Bronchial epithelial cell (primary cell): Measurements from ENCODE around the gene LRRC3. TPM values are rescaled to one million over a fixed set of nuclear protein-coding genes. Genes with fewer than 3 reads are reported as not detected.

Experiments
- DNase-seq: peaks from one replicate; pipeline ENCODE4 v3.0.0-alpha.2; 2010; ENCODE audit warnings: low read depth
- FAIRE-seq: peaks from 2 replicates; lab custom pipeline; 2011; peaks lifted over from hg19 to GRCh38; lab: Jason Lieb, UNC
- H3K27me3 ChIP-seq: 2 replicates; pipeline ENCODE4 v1.5.1; 2011; ENCODE audit warnings: low read length; ENCODE audit not compliant: control insufficient read depth, insufficient read depth
- H3K36me3 ChIP-seq: 2 replicates; pipeline ENCODE4 v1.5.1; 2011; ENCODE audit warnings: low read length; ENCODE audit not compliant: control insufficient read depth, insufficient read depth
- H3K4me3 ChIP-seq: 2 replicates; pipeline ENCODE4 v1.5.1; 2011; ENCODE audit warnings: mild to moderate bottlenecking, low read depth, low read length, control low read depth
- total RNA-seq: library from RNA; depleted of rRNA; stranded (reverse); fragments of >200 nt; gene quantifications from 2 replicates; pipeline ENCODE4 v1.2.1, GENCODE V29; 2014
- TF ChIP-seq, protein P1 (sequence below): IDR thresholded peaks from 2 replicates; pipeline ENCODE4 v1.5.1; 2011; ENCODE audit warnings: mild to moderate bottlenecking, moderate library complexity, low read length, control low read depth, inconsistent platforms; ENCODE audit not compliant: insufficient read depth, severe bottlenecking

The LRRC3 gene
- total RNA-seq, 1 donor from 2014 or later: under 0.01 TPM

DNA sequence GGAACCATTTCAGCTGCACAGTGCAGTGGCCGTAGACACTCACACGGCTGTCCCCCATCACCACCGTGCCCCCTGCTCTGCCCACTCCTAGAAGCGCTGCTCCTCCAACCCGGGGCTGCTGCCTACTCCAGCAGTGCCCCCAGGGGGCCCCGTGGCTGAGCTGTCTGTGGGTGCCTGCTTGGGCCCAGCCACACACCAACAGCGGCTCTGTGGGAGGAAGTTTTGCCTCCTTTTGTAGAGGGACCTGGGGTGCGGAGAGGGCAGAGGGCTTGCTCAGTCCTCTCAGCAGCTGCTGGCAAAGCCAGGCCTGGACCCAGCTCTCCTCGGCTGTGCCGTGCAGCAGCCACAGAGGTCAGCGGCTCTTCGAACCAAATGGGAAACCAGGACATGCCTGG, 11.4 kb upstream of the LRRC3 start:
- H3K27me3 ChIP-seq: no peaks in the 10 kb centered on the region
- no peak for DNase-seq
- TF ChIP-seq, protein P1, sequence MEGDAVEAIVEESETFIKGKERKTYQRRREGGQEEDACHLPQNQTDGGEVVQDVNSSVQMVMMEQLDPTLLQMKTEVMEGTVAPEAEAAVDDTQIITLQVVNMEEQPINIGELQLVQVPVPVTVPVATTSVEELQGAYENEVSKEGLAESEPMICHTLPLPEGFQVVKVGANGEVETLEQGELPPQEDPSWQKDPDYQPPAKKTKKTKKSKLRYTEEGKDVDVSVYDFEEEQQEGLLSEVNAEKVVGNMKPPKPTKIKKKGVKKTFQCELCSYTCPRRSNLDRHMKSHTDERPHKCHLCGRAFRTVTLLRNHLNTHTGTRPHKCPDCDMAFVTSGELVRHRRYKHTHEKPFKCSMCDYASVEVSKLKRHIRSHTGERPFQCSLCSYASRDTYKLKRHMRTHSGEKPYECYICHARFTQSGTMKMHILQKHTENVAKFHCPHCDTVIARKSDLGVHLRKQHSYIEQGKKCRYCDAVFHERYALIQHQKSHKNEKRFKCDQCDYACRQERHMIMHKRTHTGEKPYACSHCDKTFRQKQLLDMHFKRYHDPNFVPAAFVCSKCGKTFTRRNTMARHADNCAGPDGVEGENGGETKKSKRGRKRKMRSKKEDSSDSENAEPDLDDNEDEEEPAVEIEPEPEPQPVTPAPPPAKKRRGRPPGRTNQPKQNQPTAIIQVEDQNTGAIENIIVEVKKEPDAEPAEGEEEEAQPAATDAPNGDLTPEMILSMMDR: no peak
- no peak for FAIRE-seq
- no peak overlapping the region for H3K4me3 ChIP-seq
- no peaks in the 10 kb centered on the region for H3K36me3 ChIP-seq

DNA sequence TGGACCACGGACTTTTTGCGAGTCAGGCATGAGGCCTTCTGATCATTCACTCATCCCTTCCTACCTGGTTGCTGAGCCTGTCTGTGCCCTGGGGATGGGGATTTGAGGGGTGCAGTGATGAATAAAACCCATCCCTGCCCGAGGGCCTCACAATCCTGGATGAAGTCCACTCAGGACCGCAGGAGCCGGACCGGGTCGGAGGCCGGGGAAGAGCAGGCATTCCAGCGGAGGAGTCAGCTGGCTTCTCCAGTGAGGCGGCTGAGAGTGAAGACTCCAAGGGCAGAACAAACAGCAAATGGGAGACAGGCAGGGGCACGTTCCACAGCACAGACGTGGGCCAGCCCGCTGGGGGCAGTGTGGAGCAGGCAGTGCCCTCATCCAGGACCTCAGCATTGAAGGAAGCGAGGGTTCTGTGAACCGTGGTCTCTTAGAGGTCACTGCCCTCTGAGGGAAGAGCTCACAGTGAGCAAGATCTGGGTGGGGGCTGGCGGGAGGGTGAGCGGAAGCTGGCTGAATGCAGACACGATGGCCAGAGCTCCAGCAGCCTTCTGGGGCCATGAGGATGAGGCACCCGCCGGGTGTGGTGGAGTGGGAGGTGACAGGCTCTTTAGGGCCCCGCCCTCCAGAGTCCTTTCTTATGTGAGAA, 10.9 kb upstream of the LRRC3 start:
- H3K36me3 ChIP-seq: no peaks in the 10 kb centered on the region
- no peaks in the 10 kb centered on the region for H3K27me3 ChIP-seq
- no peak for DNase-seq
- no peak overlapping the region for H3K4me3 ChIP-seq
- no peak for FAIRE-seq
- TF ChIP-seq, protein P1: no peak

DNA sequence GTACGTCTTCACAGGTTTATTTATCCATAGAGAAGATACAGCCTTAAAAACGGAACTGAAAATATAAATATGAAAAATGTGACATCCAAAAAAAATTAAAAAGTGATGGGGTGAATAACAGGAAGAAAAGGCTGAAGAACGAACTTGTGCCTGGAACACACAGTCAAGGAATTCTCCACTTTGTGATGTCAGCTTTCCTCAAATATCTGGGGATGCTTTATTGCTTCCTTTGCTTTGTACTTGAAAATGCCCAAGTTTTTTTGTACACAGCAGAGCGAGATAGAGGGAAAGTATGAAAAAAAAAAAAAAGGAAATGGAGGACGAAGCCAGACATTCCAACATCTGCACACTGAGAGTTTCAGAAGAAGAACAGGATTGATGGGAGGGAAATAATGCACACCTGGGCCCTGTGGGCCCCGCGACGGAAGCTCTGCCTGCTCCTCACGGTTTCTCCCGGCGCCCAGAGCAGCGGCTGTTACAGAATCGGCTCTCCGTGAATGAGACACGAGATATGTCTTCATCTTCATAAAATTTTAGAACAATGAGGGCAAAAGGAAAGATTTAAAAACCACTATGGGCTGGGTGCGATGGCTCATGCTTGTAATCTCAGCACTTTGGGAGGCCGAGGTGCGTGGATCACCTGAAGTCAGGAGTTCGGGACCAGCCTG, 10.0 kb upstream of the LRRC3 start:
- Histone ChIP-seq H3K4me3 (no peak overlapping the region), H3K27me3 (no peaks in the 10 kb centered on the region), H3K36me3 (no peaks in the 10 kb centered on the region)
- no peak for FAIRE-seq
- DNase-seq: no peak
- TF ChIP-seq, protein P1: no peak

DNA sequence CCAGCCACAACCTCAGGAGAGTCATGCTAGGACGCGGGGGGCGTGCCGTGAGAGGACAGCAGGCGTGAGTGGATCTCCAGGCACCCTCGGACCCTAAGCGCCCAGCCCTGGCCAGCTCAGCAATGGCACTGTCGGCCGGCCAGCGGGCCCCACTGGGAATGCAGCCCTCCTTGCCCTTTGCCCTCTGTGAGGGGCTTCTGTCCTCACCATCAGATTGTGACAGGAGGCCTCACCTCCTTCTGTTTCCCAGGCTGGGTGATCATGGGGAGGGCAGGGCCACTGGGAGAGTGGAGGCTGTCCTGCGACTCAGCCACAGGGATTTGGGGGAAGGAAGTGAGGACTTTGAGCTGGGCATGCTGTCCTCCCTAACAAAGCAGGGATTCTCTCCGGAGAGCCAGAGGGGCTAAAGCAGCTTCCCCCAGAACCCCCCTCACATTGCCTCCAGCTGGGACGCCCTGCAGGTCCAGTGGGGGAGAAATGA, 6.6 kb upstream of the LRRC3 start:
- TF ChIP-seq, protein P1: no peak
- Histone ChIP-seq H3K27me3 (no peaks in the 10 kb centered on the region), H3K4me3 (no peak overlapping the region), H3K36me3 (no peaks in the 10 kb centered on the region)
- FAIRE-seq (no peak), DNase-seq (no peak)

DNA sequence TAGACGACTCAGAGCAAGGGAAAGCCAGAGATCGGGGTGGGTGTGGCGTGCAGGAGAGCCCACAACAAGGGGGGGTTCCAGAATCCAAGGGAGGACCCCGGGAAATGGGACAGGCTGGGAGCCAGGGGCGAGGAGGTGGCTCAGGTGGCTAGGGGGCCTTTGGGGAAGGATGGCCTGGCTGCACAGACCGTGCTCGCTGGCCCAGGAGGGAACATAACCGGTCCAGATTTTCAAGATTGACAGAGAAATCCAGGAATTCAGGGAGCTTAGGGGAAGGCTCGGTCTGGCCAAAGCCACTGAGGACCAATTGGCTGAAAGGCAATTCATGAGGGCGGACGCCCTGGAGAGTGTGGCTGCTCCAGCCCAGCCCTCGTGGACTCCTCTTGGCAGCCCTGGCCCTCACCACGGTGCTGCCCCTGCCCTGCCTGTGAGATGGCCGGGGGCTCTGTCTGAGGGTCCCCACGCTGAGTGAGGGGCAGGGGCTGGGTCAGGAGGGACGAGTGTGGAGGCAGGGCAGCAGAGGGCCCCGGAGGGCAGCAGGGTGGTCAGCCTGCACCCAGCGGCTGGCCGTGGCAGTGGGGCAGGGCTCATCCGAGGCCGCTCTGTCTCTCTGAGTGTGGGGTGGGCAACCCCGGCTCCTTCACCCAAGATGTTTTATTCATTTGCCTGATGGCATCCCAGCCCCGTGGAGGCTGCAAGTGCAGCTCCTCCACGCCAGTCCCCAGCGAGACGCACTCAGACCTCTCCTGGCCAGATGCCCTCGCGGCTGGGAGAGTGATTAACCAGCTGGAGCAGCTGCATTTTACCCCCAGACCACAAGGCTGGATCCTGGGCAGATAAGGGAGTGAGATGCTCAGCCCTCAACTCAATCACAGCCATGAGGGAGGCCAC, 5.6 kb upstream of the LRRC3 start:
- Histone ChIP-seq H3K4me3 (no peak overlapping the region), H3K27me3 (no peaks in the 10 kb centered on the region), H3K36me3 (no peaks in the 10 kb centered on the region)
- TF ChIP-seq, protein P1: no peak
- FAIRE-seq (no peak), DNase-seq (no peak)
